ENCODE results near the gene PTCRA. TPM values are rescaled to one million over a fixed set of nuclear protein-coding genes. Genes with fewer than 3 reads are reported as not detected.

The PTCRA gene
- total RNA-seq, 1 donor from 2014 or later = not detected

GRCh38 chr6:42968126-42968701 is 52.4 kb downstream of the PTCRA start:
- Mint-ChIP-seq H3K27ac (no peak overlapping the region), H3K4me3 (no peak overlapping the region), H3K36me3 (peaks cover 3% of the 10 kb centered on the region), H3K9me3 (no peaks in the 10 kb centered on the region), H3K27me3 (no peaks in the 10 kb centered on the region), H3K4me1 (ENCODE audit: unreplicated experiment) (no peaks in the 10 kb centered on the region)
- no peak for DNase-seq (ENCODE audit: extremely low spot score, unreplicated experiment)
- TF ChIP-seq CTCF (conservative IDR thresholded peaks at IDR 0.05) = no peak

- no peaks in the 10 kb centered on the region for H3K27me3 Mint-ChIP-seq
- no peak overlapping the region for H3K27ac Mint-ChIP-seq
- no peak for DNase-seq (ENCODE audit: extremely low spot score, unreplicated experiment)
- H3K4me3 Mint-ChIP-seq = no peak overlapping the region
- TF ChIP-seq CTCF (conservative IDR thresholded peaks at IDR 0.05) = no peak
- no peaks in the 10 kb centered on the region for H3K9me3 Mint-ChIP-seq
- peaks cover 3% of the 10 kb centered on the region for H3K36me3 Mint-ChIP-seq
- H3K4me1 Mint-ChIP-seq (ENCODE audit: unreplicated experiment) = no peaks in the 10 kb centered on the region
Measured at GRCh38 chr6:42968783-42969182, 52.9 kb downstream of the PTCRA start.

DNA sequence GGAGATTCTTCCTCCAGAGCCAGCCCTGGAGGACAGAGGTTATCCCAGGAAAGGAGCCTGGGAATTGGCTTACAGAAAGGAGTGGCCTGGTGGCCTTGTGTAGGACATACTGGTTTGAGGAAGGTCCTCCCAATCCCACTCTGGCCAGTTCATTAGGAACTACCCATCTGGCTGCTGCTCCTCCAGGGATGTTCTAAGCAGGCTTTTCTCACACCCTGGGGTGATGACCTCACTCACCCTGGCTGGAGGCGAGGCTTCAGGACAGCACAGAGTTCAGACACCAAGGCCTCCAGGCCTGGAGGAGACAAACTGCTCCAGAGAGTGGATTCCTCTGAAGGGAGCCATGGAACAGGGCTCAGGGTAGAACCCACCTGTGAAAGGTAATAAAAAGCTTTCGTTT is 53.6 kb downstream of the PTCRA start:
- Mint-ChIP-seq H3K27ac (no peak overlapping the region), H3K4me3 (no peak overlapping the region), H3K9me3 (no peaks in the 10 kb centered on the region), H3K27me3 (no peaks in the 10 kb centered on the region), H3K36me3 (peaks cover 3% of the 10 kb centered on the region), H3K4me1 (ENCODE audit: unreplicated experiment) (no peaks in the 10 kb centered on the region)
- DNase-seq (ENCODE audit: extremely low spot score, unreplicated experiment) = no peak
- TF ChIP-seq CTCF (conservative IDR thresholded peaks at IDR 0.05) = no peak

- H3K4me3 Mint-ChIP-seq = no peak overlapping the region
- H3K27ac Mint-ChIP-seq = no peak overlapping the region
- H3K36me3 Mint-ChIP-seq = peaks cover 3% of the 10 kb centered on the region
- no peak for TF ChIP-seq CTCF (conservative IDR thresholded peaks at IDR 0.05)
- no peaks in the 10 kb centered on the region for H3K4me1 Mint-ChIP-seq (ENCODE audit: unreplicated experiment)
- no peaks in the 10 kb centered on the region for H3K27me3 Mint-ChIP-seq
- H3K9me3 Mint-ChIP-seq = no peaks in the 10 kb centered on the region
- no peak for DNase-seq (ENCODE audit: extremely low spot score, unreplicated experiment)
Measured at GRCh38 chr6:42969934-42970333, 54.1 kb downstream of the PTCRA start.

DNA sequence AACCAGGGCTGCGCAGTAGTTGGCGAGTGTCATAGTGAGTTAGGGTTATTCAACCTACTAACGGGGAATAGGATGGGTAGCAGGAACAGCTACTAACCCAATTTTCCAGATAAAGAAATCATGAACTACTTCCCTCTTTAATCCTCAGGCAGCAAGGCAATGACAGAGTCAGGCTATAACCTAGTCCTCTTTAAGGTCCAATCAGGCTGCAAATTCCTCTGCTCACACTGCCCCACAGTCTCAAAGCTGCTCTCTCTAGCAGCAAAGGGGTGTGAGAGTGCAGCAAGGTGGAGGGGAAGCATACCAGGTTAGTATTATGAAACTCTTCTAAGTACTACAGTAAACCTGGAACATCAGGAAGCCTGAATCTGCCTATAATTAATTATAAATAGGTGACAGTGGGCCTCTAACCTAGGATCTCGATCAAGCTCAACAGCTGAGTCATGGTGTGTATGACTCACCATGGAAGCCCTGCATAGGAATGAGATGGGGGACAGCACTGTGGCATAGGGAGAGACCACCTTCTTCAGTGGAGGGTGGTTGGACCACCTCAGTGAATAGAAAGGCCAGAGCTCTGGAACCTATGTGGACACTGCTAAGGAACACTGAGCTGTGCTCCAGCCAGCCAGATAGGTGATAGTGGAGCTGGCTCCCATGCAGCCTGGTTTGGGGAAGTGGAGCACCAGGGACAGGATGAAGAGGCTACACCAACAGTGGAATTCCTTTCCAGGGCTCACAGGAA is 55.2 kb downstream of the PTCRA start:
- peaks cover 3% of the 10 kb centered on the region for H3K36me3 Mint-ChIP-seq
- no peaks in the 10 kb centered on the region for H3K27me3 Mint-ChIP-seq
- H3K4me3 Mint-ChIP-seq = no peak overlapping the region
- no peak for DNase-seq (ENCODE audit: extremely low spot score, unreplicated experiment)
- H3K27ac Mint-ChIP-seq = peak overlapping the region; percentile 21
- no peak for TF ChIP-seq CTCF (conservative IDR thresholded peaks at IDR 0.05)
- no peaks in the 10 kb centered on the region for H3K4me1 Mint-ChIP-seq (ENCODE audit: unreplicated experiment)
- H3K9me3 Mint-ChIP-seq = no peaks in the 10 kb centered on the region
